ENCODE measurements around the gene PTEN. TPM values are rescaled to one million over a fixed set of nuclear protein-coding genes. Genes with fewer than 3 reads are reported as not detected.
A peak's percentile ranks its signal among the peaks of the same experiment; 100 is the strongest.

PTEN gene
- total RNA-seq, 1 experiment from 2014 or later, result 58.7 TPM

- H4K20me1 ChIP-seq (ENCODE audit: insufficient read depth), result no peaks in the 10 kb centered on the region
- ChIA-PET POLR2A (no interaction called here), CTCF (no interaction called here), RAD21 (ENCODE audit: low non-redundant PET in 1 of 2, low total read pairs in 2 of 2, uncharacterized antibody in 2 of 2, unreplicated experiment in 2 of 2) (no interaction called here)
- DNase-seq (ENCODE audit: low read depth, low spot score) (no peak), ATAC-seq (no peak)
- TSS peak; percentile 61 for BruUV-seq (replicated peaks)
- peak overlapping the region; percentile 75 for H3K4me2 ChIP-seq (ENCODE audit: low read length)
- H3K79me2 ChIP-seq (ENCODE audit: insufficient read depth, low read length), result no peaks in the 10 kb centered on the region
- peak overlapping the region in 1 of 2 experiments; percentile 35; a peak in 2 of 4 replicates for H3K4me3 ChIP-seq (replicated peaks in 1 of 2; ENCODE audit: low read depth in 1 of 2, low read length in 2 of 2)
- TF ChIP-seq, protein P1, sequence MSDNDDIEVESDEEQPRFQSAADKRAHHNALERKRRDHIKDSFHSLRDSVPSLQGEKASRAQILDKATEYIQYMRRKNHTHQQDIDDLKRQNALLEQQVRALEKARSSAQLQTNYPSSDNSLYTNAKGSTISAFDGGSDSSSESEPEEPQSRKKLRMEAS (IDR thresholded peaks at IDR 0.05), result no peak
- TF ChIP-seq SP1 (IDR thresholded peaks at IDR 0.05; ENCODE audit: low read depth) (peak; percentile 15; the same call in 1 of the 2 replicates), JUND (IDR thresholded peaks at IDR 0.05) (peak; percentile 22; the same call in 1 of the 2 replicates)
- no peaks in the 10 kb centered on the region for H3K9me3 ChIP-seq (ENCODE audit: control insufficient read depth in 1 of 2, insufficient read depth in 1 of 2, low read depth in 1 of 2, low read length in 2 of 2)
- intact Hi-C loops (cut with micrococcal nuclease), result no loop called here
- no peaks in the 10 kb centered on the region for H3K36me3 ChIP-seq (ENCODE audit: control insufficient read depth in 1 of 2, insufficient read depth in 2 of 2, low read length in 2 of 2)
- H3K9me2 ChIP-seq (ENCODE audit: insufficient read depth), result no peaks in the 10 kb centered on the region
- H3K27me3 ChIP-seq (ENCODE audit: insufficient read depth, low read length), result no peaks in the 10 kb centered on the region
- peak overlapping the region; percentile 54 for H3K9ac ChIP-seq (ENCODE audit: low read length)
- peak overlapping the region; percentile 28 for H2AFZ ChIP-seq (ENCODE audit: low read depth, low read length, poor library complexity, severe bottlenecking)
- peak overlapping the region; percentile 70 for H3K27ac ChIP-seq (ENCODE audit: low read depth, low read length)
- peaks cover 37 to 59% of the 10 kb centered on the region in 2 experiments for H3K4me1 ChIP-seq (ENCODE audit: control insufficient read depth in 1 of 2, insufficient read depth in 2 of 2, low read length in 2 of 2)
Observed at GRCh38 chr10:87842776-87843497, 20.5 kb upstream of the PTEN start.

- ChIA-PET RAD21 (ENCODE audit: low non-redundant PET in 1 of 2, low total read pairs in 2 of 2, uncharacterized antibody in 2 of 2, unreplicated experiment in 2 of 2) (no interaction called here), POLR2A (interaction anchor here (2.8 kb wide), 1 partner anchor 19 kb away, joined by 16 read pairs; the partner anchor contains the start of gene KLLN), CTCF (no interaction called here)
- H3K36me3 ChIP-seq (ENCODE audit: control insufficient read depth in 1 of 2, insufficient read depth in 2 of 2, low read length in 2 of 2), result no peaks in the 10 kb centered on the region
- H3K4me1 ChIP-seq (ENCODE audit: control insufficient read depth in 1 of 2, insufficient read depth in 2 of 2, low read length in 2 of 2), result peaks cover 37 to 59% of the 10 kb centered on the region in 2 experiments
- H3K27me3 ChIP-seq (ENCODE audit: insufficient read depth, low read length), result no peaks in the 10 kb centered on the region
- peak overlapping the region; percentile 11; the same call in 1 of the 2 replicates for H3K4me2 ChIP-seq (ENCODE audit: low read length)
- H3K9me3 ChIP-seq (ENCODE audit: control insufficient read depth in 1 of 2, insufficient read depth in 1 of 2, low read depth in 1 of 2, low read length in 2 of 2), result no peaks in the 10 kb centered on the region
- no TSS peak for BruUV-seq (replicated peaks)
- H2AFZ ChIP-seq (ENCODE audit: low read depth, low read length, poor library complexity, severe bottlenecking), result peak overlapping the region; percentile 28
- ATAC-seq, result no peak
- no peak overlapping the region for H3K4me3 ChIP-seq (replicated peaks in 1 of 2; ENCODE audit: low read depth in 1 of 2, low read length in 2 of 2)
- H3K79me2 ChIP-seq (ENCODE audit: insufficient read depth, low read length), result no peaks in the 10 kb centered on the region
- TF ChIP-seq RAD21 (IDR thresholded peaks at IDR 0.05; ENCODE audit: low read depth) (no peak), JUND (IDR thresholded peaks at IDR 0.05) (no peak), POLR2AphosphoS5 (IDR thresholded peaks at IDR 0.05; ENCODE audit: low read depth, low read length) (no peak), ELF1 (IDR thresholded peaks at IDR 0.05; ENCODE audit: borderline replicate concordance, low read depth) (no peak), EZH2 (IDR thresholded peaks at IDR 0.05) (no peak), TCF7L2 (IDR thresholded peaks at IDR 0.05; ENCODE audit: borderline replicate concordance, extremely low read depth, insufficient read depth, insufficient read length) (no peak), SP1 (IDR thresholded peaks at IDR 0.05; ENCODE audit: low read depth) (no peak), REST (IDR thresholded peaks at IDR 0.05; ENCODE audit: low read depth) (no peak), SRF (IDR thresholded peaks at IDR 0.05; ENCODE audit: low read depth) (no peak)
- TF ChIP-seq, protein P2, sequence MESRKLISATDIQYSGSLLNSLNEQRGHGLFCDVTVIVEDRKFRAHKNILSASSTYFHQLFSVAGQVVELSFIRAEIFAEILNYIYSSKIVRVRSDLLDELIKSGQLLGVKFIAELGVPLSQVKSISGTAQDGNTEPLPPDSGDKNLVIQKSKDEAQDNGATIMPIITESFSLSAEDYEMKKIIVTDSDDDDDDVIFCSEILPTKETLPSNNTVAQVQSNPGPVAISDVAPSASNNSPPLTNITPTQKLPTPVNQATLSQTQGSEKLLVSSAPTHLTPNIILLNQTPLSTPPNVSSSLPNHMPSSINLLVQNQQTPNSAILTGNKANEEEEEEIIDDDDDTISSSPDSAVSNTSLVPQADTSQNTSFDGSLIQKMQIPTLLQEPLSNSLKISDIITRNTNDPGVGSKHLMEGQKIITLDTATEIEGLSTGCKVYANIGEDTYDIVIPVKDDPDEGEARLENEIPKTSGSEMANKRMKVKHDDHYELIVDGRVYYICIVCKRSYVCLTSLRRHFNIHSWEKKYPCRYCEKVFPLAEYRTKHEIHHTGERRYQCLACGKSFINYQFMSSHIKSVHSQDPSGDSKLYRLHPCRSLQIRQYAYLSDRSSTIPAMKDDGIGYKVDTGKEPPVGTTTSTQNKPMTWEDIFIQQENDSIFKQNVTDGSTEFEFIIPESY (IDR thresholded peaks at IDR 0.05; ENCODE audit: extremely low read depth, insufficient replicate concordance, low read length), result no peak
- TF ChIP-seq, protein P3, sequence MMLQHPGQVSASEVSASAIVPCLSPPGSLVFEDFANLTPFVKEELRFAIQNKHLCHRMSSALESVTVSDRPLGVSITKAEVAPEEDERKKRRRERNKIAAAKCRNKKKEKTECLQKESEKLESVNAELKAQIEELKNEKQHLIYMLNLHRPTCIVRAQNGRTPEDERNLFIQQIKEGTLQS (IDR thresholded peaks at IDR 0.05), result no peak
- intact Hi-C loops (cut with micrococcal nuclease), result loop anchor here (2.0 kb wide), 1 partner anchor 19 kb away; the partner anchor contains the start of genes KLLN and PTEN
- H3K27ac ChIP-seq (ENCODE audit: low read depth, low read length), result peak overlapping the region; percentile 70
- H3K9ac ChIP-seq (ENCODE audit: low read length), result no peak overlapping the region
- no peak for DNase-seq (ENCODE audit: low read depth, low spot score)
- H4K20me1 ChIP-seq (ENCODE audit: insufficient read depth), result no peaks in the 10 kb centered on the region
- H3K9me2 ChIP-seq (ENCODE audit: insufficient read depth), result no peaks in the 10 kb centered on the region
Observed at GRCh38 chr10:87843714-87844113, 19.7 kb upstream of the PTEN start.
